Measurements from ENCODE around the gene KRTAP10-7. TPM values are rescaled to one million over a fixed set of nuclear protein-coding genes. Genes with fewer than 3 reads are reported as not detected.

The KRTAP10-7 gene
- total and polyA plus RNA-seq, 9 of the 15 experiments (the other 6 are each of a cell fraction or from before 2014, with no cell fraction given), result not detected

DNA sequence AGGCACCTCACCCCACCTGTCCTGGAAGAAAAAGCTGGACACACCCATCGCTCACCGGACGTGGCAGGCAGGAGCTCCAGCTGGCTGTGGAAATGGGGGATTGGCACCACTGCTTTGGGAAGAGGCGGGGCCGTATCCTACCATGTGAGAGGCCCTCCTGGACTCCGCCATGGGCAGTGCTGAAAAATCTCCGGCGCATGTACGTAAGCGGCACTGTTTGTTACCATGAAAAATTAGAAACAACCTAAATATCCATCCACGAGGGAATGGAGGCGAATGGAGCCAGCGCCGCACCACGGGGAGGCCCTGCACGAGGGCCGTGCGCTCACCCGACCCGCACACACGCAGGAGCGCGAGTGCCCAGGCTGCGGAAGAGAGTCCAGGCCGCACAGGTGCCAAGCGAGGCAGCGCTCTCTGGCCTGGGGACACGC, 14.6 kb downstream of the KRTAP10-7 start:
- no peak overlapping the region for H3K4me2 ChIP-seq (ENCODE audit: insufficient read depth, low read length)
- FAIRE-seq (no peak), ATAC-seq (no peak), DNase-seq (ENCODE audit: extremely low read depth in 1 of 4, low spot score in 3 of 4) (no peak)
- H3K4me3 ChIP-seq, result no peak overlapping the region
- H3K27ac ChIP-seq (ENCODE audit: extremely low read depth, low read depth, low read length), result no peak overlapping the region
- no peaks in the 10 kb centered on the region for H3K36me3 ChIP-seq (ENCODE audit: control insufficient read depth, insufficient read depth, low read length)
- BruUV-seq (replicated peaks), result no TSS peak
- H3K79me2 ChIP-seq (ENCODE audit: control insufficient read depth, insufficient read depth, low read length), result no peaks in the 10 kb centered on the region
- POLR2A ChIA-PET, result interaction anchor here (0.6 to 0.8 kb wide), 2 partner anchors 11 to 232 kb away, joined by 3 read pairs; no protein-coding TSS in a partner anchor
- no peaks in the 10 kb centered on the region for H4K20me1 ChIP-seq (replicated peaks; ENCODE audit: control insufficient read depth, insufficient read depth, low read length)
- peaks cover 14 to 44% of the 10 kb centered on the region in 2 experiments; a peak in 4 of 5 replicates for H3K27me3 ChIP-seq (ENCODE audit: control insufficient read depth in 2 of 2, insufficient read depth in 2 of 2, low read length in 2 of 2)
- H2AFZ ChIP-seq (ENCODE audit: low read depth, low read length), result no peak overlapping the region
- in situ Hi-C loops (cut with MboI) (no loop called here), intact Hi-C loops (cut with micrococcal nuclease) (no loop called here)
- peaks cover 0 to 10% of the 10 kb centered on the region in 2 experiments; a peak in 2 of 5 replicates for H3K4me1 ChIP-seq (replicated peaks in 1 of 2; ENCODE audit: control insufficient read depth in 2 of 2, insufficient read depth in 2 of 2, low read length in 2 of 2)
- under 1% methylated on average over 28 of the region's 28 CpGs for WGBS (ENCODE audit: insufficient coverage, low coverage, missing lambda C conversion rate)
- peaks cover 3% of the 10 kb centered on the region for H3K9me1 ChIP-seq (ENCODE audit: control insufficient read depth, insufficient read depth, low read length)
- CTCF ChIA-PET (ENCODE audit: low intra/inter-chr PET ratio), result no interaction called here
- no peak overlapping the region for H3K9ac ChIP-seq (ENCODE audit: insufficient read depth in 1 of 2, low read depth in 2 of 2, low read length in 2 of 2)
- no peaks in the 10 kb centered on the region; the same call in 1 of the 2 replicates for H3K9me3 ChIP-seq (replicated peaks; ENCODE audit: control insufficient read depth, insufficient read depth, low read depth, low read length)
- TF ChIP-seq NFATC3 (IDR thresholded peaks at IDR 0.05) (no peak), SMARCA5 (IDR thresholded peaks at IDR 0.05) (no peak), NEUROD1 (IDR thresholded peaks at IDR 0.05; ENCODE audit: borderline replicate concordance, low read depth, low read length, partially characterized antibody) (no peak), DACH1 (IDR thresholded peaks at IDR 0.05; ENCODE audit: partially characterized antibody) (no peak), GABPA (tag; conservative IDR thresholded peaks at IDR 0.05; ENCODE audit: low read depth) (no peak), ZFP36 (IDR thresholded peaks at IDR 0.05; ENCODE audit: low read depth, low read length, partially characterized antibody) (no peak), MTA1 (IDR thresholded peaks at IDR 0.05; ENCODE audit: borderline replicate concordance) (no peak), NELFE (IDR thresholded peaks at IDR 0.05; ENCODE audit: insufficient read depth, insufficient read length) (no peak), ZNF124 (CRISPR knock-in tag; IDR thresholded peaks at IDR 0.05) (no peak), ZNF780A (CRISPR knock-in tag; IDR thresholded peaks at IDR 0.05) (no peak)
- TF ChIP-seq, protein P1, sequence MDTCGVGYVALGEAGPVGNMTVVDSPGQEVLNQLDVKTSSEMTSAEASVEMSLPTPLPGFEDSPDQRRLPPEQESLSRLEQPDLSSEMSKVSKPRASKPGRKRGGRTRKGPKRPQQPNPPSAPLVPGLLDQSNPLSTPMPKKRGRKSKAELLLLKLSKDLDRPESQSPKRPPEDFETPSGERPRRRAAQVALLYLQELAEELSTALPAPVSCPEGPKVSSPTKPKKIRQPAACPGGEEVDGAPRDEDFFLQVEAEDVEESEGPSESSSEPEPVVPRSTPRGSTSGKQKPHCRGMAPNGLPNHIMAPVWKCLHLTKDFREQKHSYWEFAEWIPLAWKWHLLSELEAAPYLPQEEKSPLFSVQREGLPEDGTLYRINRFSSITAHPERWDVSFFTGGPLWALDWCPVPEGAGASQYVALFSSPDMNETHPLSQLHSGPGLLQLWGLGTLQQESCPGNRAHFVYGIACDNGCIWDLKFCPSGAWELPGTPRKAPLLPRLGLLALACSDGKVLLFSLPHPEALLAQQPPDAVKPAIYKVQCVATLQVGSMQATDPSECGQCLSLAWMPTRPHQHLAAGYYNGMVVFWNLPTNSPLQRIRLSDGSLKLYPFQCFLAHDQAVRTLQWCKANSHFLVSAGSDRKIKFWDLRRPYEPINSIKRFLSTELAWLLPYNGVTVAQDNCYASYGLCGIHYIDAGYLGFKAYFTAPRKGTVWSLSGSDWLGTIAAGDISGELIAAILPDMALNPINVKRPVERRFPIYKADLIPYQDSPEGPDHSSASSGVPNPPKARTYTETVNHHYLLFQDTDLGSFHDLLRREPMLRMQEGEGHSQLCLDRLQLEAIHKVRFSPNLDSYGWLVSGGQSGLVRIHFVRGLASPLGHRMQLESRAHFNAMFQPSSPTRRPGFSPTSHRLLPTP (IDR thresholded peaks at IDR 0.05; ENCODE audit: borderline replicate concordance, extremely low read depth, insufficient read length), result no peak
- TF ChIP-seq, protein P2, sequence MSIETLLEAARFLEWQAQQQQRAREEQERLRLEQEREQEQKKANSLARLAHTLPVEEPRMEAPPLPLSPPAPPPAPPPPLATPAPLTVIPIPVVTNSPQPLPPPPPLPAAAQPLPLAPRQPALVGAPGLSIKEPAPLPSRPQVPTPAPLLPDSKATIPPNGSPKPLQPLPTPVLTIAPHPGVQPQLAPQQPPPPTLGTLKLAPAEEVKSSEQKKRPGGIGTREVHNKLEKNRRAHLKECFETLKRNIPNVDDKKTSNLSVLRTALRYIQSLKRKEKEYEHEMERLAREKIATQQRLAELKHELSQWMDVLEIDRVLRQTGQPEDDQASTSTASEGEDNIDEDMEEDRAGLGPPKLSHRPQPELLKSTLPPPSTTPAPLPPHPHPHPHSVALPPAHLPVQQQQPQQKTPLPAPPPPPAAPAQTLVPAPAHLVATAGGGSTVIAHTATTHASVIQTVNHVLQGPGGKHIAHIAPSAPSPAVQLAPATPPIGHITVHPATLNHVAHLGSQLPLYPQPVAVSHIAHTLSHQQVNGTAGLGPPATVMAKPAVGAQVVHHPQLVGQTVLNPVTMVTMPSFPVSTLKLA (conservative IDR thresholded peaks at IDR 0.05), result no peak
- TF ChIP-seq, protein P3, sequence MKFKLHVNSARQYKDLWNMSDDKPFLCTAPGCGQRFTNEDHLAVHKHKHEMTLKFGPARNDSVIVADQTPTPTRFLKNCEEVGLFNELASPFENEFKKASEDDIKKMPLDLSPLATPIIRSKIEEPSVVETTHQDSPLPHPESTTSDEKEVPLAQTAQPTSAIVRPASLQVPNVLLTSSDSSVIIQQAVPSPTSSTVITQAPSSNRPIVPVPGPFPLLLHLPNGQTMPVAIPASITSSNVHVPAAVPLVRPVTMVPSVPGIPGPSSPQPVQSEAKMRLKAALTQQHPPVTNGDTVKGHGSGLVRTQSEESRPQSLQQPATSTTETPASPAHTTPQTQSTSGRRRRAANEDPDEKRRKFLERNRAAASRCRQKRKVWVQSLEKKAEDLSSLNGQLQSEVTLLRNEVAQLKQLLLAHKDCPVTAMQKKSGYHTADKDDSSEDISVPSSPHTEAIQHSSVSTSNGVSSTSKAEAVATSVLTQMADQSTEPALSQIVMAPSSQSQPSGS (CRISPR knock-in tag; IDR thresholded peaks at IDR 0.05), result no peak
- TF ChIP-seq, protein P4, sequence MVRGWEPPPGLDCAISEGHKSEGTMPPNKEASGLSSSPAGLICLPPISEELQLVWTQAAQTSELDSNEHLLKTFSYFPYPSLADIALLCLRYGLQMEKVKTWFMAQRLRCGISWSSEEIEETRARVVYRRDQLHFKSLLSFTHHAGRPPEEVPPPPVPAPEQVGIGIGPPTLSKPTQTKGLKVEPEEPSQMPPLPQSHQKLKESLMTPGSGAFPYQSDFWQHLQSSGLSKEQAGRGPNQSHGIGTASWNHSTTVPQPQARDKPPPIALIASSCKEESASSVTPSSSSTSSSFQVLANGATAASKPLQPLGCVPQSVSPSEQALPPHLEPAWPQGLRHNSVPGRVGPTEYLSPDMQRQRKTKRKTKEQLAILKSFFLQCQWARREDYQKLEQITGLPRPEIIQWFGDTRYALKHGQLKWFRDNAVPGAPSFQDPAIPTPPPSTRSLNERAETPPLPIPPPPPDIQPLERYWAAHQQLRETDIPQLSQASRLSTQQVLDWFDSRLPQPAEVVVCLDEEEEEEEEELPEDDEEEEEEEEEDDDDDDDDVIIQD (CRISPR knock-in tag; IDR thresholded peaks at IDR 0.05), result no peak
- TF ChIP-seq, protein P5, sequence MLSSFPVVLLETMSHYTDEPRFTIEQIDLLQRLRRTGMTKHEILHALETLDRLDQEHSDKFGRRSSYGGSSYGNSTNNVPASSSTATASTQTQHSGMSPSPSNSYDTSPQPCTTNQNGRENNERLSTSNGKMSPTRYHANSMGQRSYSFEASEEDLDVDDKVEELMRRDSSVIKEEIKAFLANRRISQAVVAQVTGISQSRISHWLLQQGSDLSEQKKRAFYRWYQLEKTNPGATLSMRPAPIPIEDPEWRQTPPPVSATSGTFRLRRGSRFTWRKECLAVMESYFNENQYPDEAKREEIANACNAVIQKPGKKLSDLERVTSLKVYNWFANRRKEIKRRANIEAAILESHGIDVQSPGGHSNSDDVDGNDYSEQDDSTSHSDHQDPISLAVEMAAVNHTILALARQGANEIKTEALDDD (IDR thresholded peaks at IDR 0.05), result no peak
